Cortex of kidney (tissue), 1 donor: ENCODE data around the gene PSAT1.

Experiments
- DNase-seq: peaks from one replicate; lab custom pipeline; 2025; lab: John Stamatoyannopoulos, UW

The PSAT1 gene

GRCh38 chr9:78292716-78293497 lies 4.0 kb upstream of the PSAT1 start:
- no peak for DNase-seq

DNA sequence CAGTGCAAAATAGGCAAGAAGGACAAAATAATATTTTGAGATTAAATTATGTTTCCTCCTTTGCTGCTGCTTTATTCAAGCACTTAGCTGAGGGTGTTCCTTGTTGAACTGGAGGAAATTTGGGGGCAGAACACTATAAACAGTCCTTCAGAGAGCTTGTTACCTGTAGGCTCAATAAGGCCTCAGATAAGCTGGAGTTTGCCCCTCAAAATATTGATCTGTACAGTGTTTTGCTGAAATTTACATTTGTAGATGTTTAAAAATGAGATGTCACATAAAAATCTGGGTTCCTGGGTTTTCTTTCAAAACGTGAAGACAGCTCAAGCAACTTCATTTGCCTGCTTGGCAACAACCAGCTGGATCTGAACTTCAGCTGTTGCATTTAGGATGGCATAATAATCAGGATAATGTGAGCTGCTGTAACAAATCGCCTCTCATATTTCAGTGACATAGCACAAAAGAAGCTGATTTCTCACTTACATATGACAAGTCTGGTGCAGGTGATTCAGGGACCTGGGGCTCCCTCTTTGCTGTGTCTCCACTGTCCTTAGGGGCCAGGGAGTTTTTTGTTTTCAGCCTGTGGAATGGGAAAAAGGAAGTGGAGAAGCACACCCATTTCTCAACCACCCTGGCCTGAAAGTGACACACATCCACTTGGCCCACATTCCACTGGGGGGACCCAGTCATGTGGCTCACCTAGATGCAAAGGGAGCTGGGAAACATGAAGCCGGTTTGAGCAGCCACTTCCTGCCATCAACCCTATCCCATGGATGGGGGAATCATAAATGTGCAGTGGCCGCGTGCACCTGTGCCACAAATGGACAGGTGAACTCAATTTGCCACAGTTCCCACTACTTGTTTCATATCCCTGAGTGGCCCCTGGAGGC lies 2.4 kb upstream of the PSAT1 start:
- DNase-seq = no peak

GRCh38 chr9:78295177-78295575 lies 1.7 kb upstream of the PSAT1 start:
- no peak for DNase-seq

- DNase-seq = no peak
Measured at GRCh38 chr9:78295731-78296130, 1.2 kb upstream of the PSAT1 start.

DNA sequence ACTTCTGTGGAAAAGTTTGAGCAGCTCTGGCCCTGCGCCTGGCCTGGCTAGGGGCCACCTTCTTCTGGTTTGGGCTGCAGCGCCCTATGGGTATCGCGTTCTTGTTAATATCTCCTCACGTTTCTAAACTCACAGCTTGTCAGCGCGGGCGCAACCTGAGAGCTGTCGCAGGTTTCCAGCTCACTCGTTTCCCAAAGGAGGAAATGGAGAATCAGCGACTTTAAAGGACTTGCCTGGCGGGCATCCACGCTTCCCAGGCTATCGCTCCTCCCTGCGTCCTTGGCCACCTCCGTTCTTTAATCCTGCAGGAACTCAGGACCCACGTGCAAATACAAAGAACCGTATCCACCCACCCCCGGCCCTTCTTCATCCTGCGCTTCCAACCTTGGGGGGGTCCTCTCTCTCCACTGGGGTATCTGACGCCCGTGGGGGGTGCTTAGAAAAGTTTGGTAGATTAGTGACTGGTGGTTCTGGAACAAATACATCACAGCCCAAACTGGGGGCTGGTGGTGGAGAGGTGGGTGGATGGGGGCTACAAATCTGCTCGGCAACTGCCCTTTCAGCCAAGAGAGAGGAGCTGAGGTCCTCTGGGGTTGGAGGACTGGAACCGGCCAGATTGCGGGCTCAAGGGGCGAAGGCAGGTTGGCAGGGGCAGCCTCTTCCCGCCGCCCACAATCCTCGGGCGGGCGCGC lies 578 bp upstream of the PSAT1 start:
- DNase-seq = no peak

- DNase-seq = no peak
Measured at GRCh38 chr9:78297672-78297961, 692 bp downstream of the PSAT1 start.

GRCh38 chr9:78298046-78298765 lies 1.3 kb downstream of the PSAT1 start:
- no peak for DNase-seq

DNA sequence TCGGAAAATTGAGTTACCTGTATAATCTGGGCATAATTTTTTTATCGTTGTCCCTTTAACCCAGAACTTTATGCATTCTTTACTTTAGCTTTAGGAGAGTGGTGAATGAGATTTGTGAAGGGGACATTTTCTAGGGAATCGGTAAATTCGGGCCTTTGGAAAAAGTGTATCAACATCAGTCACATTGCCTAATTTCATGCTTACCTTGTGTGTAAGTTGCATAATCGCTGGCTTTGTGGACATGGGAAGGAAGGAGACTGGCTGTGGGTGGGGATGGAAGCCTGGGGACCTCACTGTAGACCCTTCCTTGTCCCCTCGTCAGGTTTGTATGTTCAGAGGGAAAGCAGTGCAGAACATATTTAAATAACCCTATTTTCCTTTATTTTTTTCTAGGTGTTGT lies 3.3 kb downstream of the PSAT1 start:
- no peak for DNase-seq

DNA sequence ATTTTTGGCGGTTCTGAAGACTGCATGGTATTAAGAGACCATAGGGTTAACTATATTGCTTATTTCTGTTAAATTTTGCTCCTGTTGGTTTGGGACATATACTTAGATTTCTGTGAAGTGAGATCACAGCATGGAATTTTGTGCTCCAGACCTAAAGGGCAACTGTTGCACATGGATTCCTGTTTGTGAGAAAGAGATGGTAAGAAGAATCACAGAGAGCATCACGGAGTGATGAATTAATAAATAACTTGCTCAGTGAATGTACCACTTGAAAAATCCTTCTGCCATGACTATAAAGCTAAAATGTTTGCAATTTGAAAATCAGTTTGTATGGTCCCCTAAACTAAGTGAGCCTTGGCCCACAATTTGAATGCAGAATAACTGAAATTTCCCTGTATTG lies 4.5 kb downstream of the PSAT1 start:
- no peak for DNase-seq

DNA sequence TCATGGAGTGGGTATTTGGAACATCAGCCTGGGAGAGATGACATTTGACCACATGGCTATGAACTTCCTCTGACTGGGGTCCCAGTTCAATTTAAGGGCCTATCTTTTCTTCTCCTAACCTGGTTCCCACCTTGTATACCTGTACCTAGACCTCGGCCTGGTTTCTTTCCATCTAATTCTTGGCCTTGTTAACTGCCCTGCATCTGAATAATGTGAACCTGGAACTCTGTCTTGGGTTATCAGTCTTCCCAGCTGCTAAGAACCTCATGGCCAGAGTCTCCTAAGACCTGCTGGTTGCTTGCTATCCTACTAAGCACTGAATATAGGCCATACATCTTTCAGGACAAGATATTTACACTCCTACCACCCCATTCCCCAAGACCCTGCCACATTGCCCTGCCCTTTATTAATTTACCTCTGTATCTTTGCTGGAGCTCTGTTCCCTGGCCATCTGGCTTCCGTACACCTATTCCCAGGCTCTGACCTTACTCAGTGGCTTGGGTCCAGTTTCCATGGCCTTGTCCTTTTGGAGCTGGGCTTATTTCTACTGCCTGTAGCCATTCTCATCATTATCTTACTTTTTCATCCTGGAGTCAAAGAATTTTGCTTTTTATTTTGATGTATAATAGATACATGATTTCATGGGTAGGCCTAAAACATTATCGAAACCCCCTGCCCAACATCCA lies 6.6 kb downstream of the PSAT1 start:
- no peak for DNase-seq

DNA sequence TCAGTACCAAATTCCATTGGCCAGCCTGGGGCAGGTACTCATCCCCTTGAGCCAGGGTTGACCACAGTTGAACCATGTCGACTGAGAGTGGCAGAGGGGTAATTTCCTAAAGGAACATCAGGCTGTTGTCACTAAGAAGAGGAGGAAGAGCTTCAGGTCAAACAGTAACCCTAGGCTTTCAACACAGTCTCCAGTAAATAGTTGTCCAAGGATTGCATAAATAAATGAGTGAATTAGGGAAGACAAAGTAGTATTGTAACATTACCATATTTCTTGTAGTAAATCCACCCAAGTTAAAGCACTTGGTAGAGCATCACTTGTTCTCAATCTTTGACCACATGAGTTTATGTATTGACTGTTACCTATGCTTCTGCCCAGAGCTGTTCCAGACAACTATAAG lies 7.4 kb downstream of the PSAT1 start:
- DNase-seq = no peak

DNA sequence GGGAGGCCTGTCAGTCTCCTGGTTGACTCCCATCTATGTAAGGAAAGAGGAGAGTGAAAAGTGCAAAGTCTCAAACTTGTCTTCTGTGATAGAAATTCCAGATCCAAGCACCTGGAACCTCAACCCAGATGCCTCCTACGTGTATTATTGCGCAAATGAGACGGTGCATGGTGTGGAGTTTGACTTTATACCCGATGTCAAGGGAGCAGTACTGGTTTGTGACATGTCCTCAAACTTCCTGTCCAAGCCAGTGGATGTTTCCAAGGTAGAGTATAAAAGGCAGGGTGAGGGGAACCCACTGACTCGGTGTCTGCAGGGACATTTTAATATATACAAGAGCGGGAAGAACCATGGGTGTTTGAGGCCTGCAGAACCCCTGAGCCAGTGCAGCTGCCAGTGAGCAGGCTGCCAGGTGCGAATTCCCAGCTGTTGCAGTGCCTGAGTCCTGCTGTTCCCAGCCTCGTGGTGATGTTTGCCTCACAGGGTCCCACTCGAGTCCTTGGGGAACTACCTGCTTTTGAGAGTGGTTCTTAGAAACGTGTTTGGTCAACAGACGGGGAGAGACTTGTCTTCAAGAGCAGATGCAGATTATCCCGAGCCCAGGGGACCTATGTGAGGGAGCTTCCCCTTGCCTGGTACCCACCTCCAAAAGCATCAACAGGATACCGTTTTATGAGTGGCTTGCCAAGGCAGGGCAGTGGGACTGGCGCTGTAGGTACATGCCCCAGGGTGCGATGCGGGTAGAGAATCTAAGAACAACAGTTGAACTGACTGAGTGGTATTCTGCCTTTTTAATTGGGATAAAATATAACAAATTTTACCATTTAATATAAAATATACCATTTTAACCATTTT lies 9.5 kb downstream of the PSAT1 start:
- no peak for DNase-seq

DNA sequence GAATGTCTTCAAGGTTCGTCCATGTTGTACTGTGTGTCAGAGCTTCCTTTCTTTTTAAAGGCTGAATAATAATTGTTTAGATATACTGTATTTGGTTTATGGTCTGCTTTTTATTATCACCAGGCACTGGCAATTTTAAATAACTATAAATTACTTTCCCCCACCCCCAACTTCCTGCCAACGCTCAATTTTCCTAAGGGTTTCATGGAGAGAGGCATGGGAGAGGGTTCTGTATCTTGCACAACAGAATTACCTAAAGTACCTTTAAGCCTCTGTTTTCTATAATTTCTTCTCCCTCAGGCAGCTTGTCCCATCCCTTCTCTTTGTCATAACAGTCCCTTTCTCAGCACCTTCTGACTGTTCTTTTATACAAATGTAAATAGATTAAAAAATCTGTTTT lies 10.4 kb downstream of the PSAT1 start:
- no peak for DNase-seq

GRCh38 chr9:78309066-78309465 lies 12.1 kb downstream of the PSAT1 start:
- DNase-seq = no peak

- no peak for DNase-seq
Measured at GRCh38 chr9:78311075-78311474, 14.2 kb downstream of the PSAT1 start.

DNA sequence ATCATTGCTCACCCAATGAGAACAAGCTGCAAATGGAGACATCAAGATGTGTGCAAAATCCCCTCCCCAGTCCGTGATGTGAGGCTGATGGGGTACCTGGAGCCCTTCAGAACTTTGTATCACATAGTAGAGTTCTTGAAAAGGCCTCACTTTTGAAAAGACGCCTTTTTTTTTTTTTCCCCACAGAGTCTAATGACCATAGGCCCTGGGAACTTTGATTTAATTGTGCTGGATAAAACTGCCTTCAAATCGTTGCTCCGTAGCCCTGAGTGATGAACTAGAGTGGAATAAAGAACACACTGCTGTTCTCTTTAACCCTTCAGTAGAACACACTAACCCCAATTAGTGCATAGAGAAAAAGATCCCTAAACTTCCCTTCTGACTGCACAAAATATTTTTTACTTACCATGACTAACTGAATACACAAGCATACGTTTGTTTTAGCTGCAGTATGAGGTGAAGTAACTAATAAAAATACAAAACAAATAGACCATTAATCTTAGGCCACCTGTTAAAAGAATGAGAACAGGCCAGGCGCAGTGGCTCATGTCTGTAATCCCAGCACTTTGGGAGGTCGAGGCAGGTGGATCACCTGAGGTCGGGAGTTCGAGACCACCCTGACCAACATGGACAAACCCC lies 15.1 kb downstream of the PSAT1 start:
- DNase-seq = no peak

- no peak for DNase-seq
Measured at GRCh38 chr9:78314550-78314949, 17.6 kb downstream of the PSAT1 start.

- no peak for DNase-seq
Measured at GRCh38 chr9:78314953-78315870, 18.3 kb downstream of the PSAT1 start.
